ENCODE measurements around the gene TTC1. TPM values are rescaled to one million over a fixed set of nuclear protein-coding genes. Genes with fewer than 3 reads are reported as not detected.
"Not testable (repeated sequence)": the region's sequence is repeated elsewhere in the genome, so short reads cannot be mapped to it uniquely, and the experiment has no call there.

TTC1 gene
- total RNA-seq, 4 donors from 2014 or later, result 39.3 to 62.9 (median 58.9) TPM

- peaks cover 49% of the 10 kb centered on the region for H3K27me3 ChIP-seq
- H3K27ac ChIP-seq, result no peak overlapping the region
- no peaks in the 10 kb centered on the region for H3K36me3 ChIP-seq
- H3K9me3 ChIP-seq, result peaks cover 0 to 16% (median 0%) of the 10 kb centered on the region in 3 donors
- no peak overlapping the region for H3K4me3 ChIP-seq
- peaks cover 0 to under 1% (median 0%) of the 10 kb centered on the region in 3 donors for H3K4me1 ChIP-seq
- ATAC-seq, result no peak
- TF ChIP-seq POLR2AphosphoS5 (IDR thresholded peaks at IDR 0.05) (no peak), POLR2A (IDR thresholded peaks at IDR 0.05) (no peak), EP300 (IDR thresholded peaks at IDR 0.05) (no peak)
- TF ChIP-seq, protein P1, sequence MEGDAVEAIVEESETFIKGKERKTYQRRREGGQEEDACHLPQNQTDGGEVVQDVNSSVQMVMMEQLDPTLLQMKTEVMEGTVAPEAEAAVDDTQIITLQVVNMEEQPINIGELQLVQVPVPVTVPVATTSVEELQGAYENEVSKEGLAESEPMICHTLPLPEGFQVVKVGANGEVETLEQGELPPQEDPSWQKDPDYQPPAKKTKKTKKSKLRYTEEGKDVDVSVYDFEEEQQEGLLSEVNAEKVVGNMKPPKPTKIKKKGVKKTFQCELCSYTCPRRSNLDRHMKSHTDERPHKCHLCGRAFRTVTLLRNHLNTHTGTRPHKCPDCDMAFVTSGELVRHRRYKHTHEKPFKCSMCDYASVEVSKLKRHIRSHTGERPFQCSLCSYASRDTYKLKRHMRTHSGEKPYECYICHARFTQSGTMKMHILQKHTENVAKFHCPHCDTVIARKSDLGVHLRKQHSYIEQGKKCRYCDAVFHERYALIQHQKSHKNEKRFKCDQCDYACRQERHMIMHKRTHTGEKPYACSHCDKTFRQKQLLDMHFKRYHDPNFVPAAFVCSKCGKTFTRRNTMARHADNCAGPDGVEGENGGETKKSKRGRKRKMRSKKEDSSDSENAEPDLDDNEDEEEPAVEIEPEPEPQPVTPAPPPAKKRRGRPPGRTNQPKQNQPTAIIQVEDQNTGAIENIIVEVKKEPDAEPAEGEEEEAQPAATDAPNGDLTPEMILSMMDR (IDR thresholded peaks at IDR 0.05), result no peak
- 93% methylated on average over 1 of the region's 1 CpG; no CpG with 5 or more reads in 1 of the 2 donors for WGBS, 2 donors (ENCODE audit: low coverage in 1 of 2)
These were observed 16.4 kb upstream of the TTC1 start for GRCh38 chr5:159992566-159992965.

DNA sequence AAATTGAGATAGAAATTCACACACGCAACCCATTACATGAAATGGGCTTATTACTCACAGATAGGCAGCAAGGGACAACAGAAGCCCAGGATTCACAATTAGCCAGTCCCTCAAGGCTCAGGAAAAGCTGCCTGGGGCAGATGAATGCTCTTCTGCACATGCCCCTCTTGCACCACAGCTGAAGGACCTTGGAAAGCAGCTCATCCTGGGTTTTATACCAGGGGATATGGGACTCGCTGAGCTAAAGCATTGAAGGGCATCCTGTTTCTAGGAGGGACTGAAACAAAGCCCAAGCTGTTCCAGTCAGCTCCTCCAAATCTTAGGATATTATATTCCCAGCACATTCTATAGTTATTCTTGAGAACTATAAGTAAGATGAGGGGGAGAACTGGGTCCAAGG, 15.7 kb upstream of the TTC1 start:
- Histone ChIP-seq H3K4me3 (no peak overlapping the region), H3K36me3 (no peaks in the 10 kb centered on the region), H3K4me1 (no peaks in the 10 kb centered on the region), H3K9me3 (peaks cover 0 to 16% (median 0%) of the 10 kb centered on the region in 3 donors), H3K27ac (no peak overlapping the region), H3K27me3 (peaks cover 43% of the 10 kb centered on the region)
- ATAC-seq, result no peak
- WGBS, 2 donors (ENCODE audit: low coverage in 1 of 2), result 95 to 100% methylated on average over 1 to 2 of the region's 2 CpGs
- TF ChIP-seq POLR2A (IDR thresholded peaks at IDR 0.05) (no peak), POLR2AphosphoS5 (IDR thresholded peaks at IDR 0.05) (no peak), EP300 (IDR thresholded peaks at IDR 0.05) (no peak)
- TF ChIP-seq, protein P1 (IDR thresholded peaks at IDR 0.05), result no peak

DNA sequence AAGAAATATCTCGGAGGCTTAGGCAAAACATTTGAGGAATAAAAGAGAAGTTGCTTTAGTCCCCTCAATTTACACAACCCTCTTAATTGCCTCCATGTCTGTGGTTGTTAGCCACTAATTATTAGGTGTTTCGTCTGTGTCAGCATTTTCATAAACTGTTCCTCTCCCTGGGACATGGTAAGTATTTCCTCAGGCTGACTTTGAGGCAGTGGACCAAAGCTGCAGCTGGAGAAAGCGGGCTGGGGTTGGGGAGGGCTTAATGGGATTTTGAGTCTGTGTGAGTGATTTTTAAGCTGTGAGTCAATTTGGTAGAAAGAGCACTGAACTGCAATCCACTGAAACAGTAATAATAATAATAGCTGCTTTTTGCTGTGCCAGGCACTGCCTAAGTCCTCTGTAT, 13.0 kb upstream of the TTC1 start:
- Histone ChIP-seq H3K36me3 (no peaks in the 10 kb centered on the region), H3K4me3 (no peak overlapping the region), H3K27me3 (peaks cover 21% of the 10 kb centered on the region), H3K9me3 (peaks cover 0 to 16% (median 0%) of the 10 kb centered on the region in 3 donors), H3K4me1 (no peaks in the 10 kb centered on the region), H3K27ac (no peak overlapping the region)
- no peak for TF ChIP-seq EP300 (IDR thresholded peaks at IDR 0.05)
- TF ChIP-seq POLR2A (IDR thresholded peaks at IDR 0.05), result no peak
- ATAC-seq, result no peak
- WGBS, 2 donors (ENCODE audit: low coverage in 1 of 2), result 79 to 83% methylated on average over 2 to 3 of the region's 3 CpGs

GRCh38 chr5:160001457-160001856, 7.5 kb upstream of the TTC1 start:
- no peak overlapping the region for H3K27ac ChIP-seq
- no peaks in the 10 kb centered on the region for H3K36me3 ChIP-seq
- no peaks in the 10 kb centered on the region for H3K4me1 ChIP-seq
- ATAC-seq, result no peak
- WGBS, 2 donors (ENCODE audit: low coverage in 1 of 2), result 29 to 34% methylated on average over 3 of the region's 3 CpGs
- H3K9me3 ChIP-seq, result no peaks in the 10 kb centered on the region
- TF ChIP-seq POLR2AphosphoS5 (IDR thresholded peaks at IDR 0.05), result no peak
- no peak for TF ChIP-seq EP300 (IDR thresholded peaks at IDR 0.05)
- H3K4me3 ChIP-seq, result no peak overlapping the region
- no peaks in the 10 kb centered on the region for H3K27me3 ChIP-seq

DNA sequence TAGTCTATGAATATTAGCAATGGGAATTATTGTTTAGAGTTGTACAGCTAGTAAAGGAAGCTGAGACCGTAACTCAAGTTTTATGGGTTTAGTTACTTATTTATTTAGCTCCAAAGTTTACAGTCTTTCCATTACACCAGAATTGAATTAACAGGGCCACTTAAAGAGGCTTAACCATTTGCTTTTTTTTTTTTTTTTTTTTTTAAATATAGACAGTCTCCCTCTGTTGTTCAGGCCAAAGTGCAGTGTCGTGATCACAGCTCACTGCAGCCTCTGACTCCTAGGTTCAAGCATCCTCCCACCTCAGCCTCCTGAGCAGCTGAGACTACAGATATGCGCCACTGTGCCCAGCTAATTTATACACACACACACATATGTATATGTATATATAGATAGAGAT, 1.4 kb upstream of the TTC1 start:
- no peak for ATAC-seq
- TF ChIP-seq POLR2A (IDR thresholded peaks at IDR 0.05), result no peak
- TF ChIP-seq EP300 (IDR thresholded peaks at IDR 0.05), result no peak
- TF ChIP-seq, protein P1 (IDR thresholded peaks at IDR 0.05), result no peak
- TF ChIP-seq POLR2AphosphoS5 (IDR thresholded peaks at IDR 0.05), result no peak
- 89 to 90% methylated on average over 3 of the region's 3 CpGs for WGBS, 2 donors (ENCODE audit: low coverage in 1 of 2)
- Histone ChIP-seq H3K36me3 (peaks cover 0 to 22% of the 10 kb centered on the region in 2 donors), H3K27ac (no peak overlapping the region), H3K4me1 (peaks cover 0 to 29% (median 15%) of the 10 kb centered on the region in 3 donors), H3K4me3 (no peak overlapping the region), H3K27me3 (no peaks in the 10 kb centered on the region), H3K9me3 (no peaks in the 10 kb centered on the region)

DNA sequence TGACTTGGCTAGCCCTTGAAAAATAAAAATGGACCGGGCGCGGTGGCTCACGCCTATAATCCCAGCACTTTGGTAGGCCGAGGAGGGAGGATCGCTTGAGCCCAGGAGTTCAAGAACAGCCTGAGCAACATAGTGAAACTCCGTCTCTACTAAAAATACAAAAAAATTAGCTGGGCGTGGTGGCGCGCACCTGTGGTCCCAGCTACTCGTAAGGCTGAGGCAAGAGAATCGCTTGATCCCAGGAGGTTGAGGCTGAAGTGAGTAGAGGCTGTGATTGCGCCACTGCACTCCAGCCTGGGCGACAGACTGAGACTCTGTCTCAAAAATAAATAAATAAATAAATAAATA, 436 bp upstream of the TTC1 start:
- H3K27ac ChIP-seq, result peak overlapping the region in 3 of 4 donors; percentile 85 to 94 (median 87)
- not testable (repeated sequence) for H3K27me3 ChIP-seq, H3K9me3 ChIP-seq, ATAC-seq
- H3K4me1 ChIP-seq, result peaks cover 0 to 29% (median 15%) of the 10 kb centered on the region in 3 donors
- peaks cover 0 to 31% of the 10 kb centered on the region in 2 donors for H3K36me3 ChIP-seq
- H3K4me3 ChIP-seq, result peak overlapping the region; percentile 74 to 99
- WGBS, 2 donors (ENCODE audit: low coverage in 1 of 2), result 79% methylated on average over 6 of the region's 14 CpGs; no CpG with 5 or more reads in 1 of the 2 donors

Data from gastroesophageal sphincter (tissue), 4 donors.